Left lung (tissue), 10 donors: ENCODE results near the gene TMEM255B. TPM values are rescaled to one million over a fixed set of nuclear protein-coding genes. Genes with fewer than 3 reads are reported as not detected.

Source experiments
- ATAC-seq: fragments of 200-7000 bp; cut with Tn5 transposase; one replicate; pipeline ENCODE4 v1.9.1; 2020; ENCODE audit warnings: moderate library complexity
- DNase-seq, 4 donors: peaks; one replicate each; pipeline ENCODE4 v3.0.0-alpha.2; 2013 to 2020
- H3K27ac ChIP-seq, 2 donors: fragments of 200-600 bp; sonication (generic) in 1 of 2; one replicate each; pipeline versions ENCODE4 v1.5.0 to v1.8.0; 2020 to 2021
- H3K27me3 ChIP-seq, 2 donors: fragments of 200-600 bp; sonication (generic) in 1 of 2; one replicate each; pipeline versions ENCODE4 v1.5.0 to v1.8.0; 2020 to 2021
- H3K36me3 ChIP-seq, 2 donors: fragments of 200-600 bp; sonication (generic) in 1 of 2; one replicate each; pipeline versions ENCODE4 v1.5.0 to v1.8.0; 2020 to 2021
- H3K4me1 ChIP-seq, 2 donors: fragments of 200-600 bp; one replicate each; pipeline ENCODE4 v1.8.0; 2021
- H3K4me3 ChIP-seq, 2 donors: fragments of 200-600 bp; sonication (generic) in 1 of 2; one replicate each; pipeline versions ENCODE4 v1.5.0 to v1.8.0; 2020 to 2021; ENCODE audit warnings: mild to moderate bottlenecking in 1 of 2
- H3K9me3 ChIP-seq, 2 donors: fragments of 200-600 bp; sonication (generic) in 1 of 2; one replicate each; pipeline versions ENCODE4 v1.5.0 to v1.8.0; 2020 to 2021
- intact Hi-C, 2 donors: fragments of 100-400 bp; cut with DNase I; formaldehyde crosslinking; loops; one replicate each; pipeline versions ENCODE4 v1.11.2 to v1.14.2; 2022
- polyA plus RNA-seq, 6 donors: library from polyadenylated mRNA; unstranded; fragments of 120-200 nt; gene quantifications; one replicate each; pipeline ENCODE4 v1.2.1, GENCODE V29; 2013; ENCODE audit not compliant: insufficient read length in 6 of 6
- total RNA-seq, 2 donors: library from RNA; stranded (reverse); fragmentation: NEBNext Ultra II Directional; extraction: Animal tissue kit (Norgen Biotek cat#: 25700); gene quantifications; one replicate each; pipeline ENCODE4 v1.2.1, GENCODE V29; 2021
- TF ChIP-seq, protein P1 (sequence below), 2 donors: fragments of 200-600 bp; sonication (generic) in 1 of 2; IDR thresholded peaks; one replicate each; pipeline versions ENCODE4 v1.5.0 to v1.8.0; 2021; ENCODE audit warnings: antibody characterized with exemption in 2 of 2
- donor health status: DM: no; HTN: yes; CAD: no.
- donor health status: DM: no; HTN: no; CAD: no.

The TMEM255B gene
- total and polyA plus RNA-seq, 8 donors, result 10.4 to 30.7 (median 15.7) TPM

DNA sequence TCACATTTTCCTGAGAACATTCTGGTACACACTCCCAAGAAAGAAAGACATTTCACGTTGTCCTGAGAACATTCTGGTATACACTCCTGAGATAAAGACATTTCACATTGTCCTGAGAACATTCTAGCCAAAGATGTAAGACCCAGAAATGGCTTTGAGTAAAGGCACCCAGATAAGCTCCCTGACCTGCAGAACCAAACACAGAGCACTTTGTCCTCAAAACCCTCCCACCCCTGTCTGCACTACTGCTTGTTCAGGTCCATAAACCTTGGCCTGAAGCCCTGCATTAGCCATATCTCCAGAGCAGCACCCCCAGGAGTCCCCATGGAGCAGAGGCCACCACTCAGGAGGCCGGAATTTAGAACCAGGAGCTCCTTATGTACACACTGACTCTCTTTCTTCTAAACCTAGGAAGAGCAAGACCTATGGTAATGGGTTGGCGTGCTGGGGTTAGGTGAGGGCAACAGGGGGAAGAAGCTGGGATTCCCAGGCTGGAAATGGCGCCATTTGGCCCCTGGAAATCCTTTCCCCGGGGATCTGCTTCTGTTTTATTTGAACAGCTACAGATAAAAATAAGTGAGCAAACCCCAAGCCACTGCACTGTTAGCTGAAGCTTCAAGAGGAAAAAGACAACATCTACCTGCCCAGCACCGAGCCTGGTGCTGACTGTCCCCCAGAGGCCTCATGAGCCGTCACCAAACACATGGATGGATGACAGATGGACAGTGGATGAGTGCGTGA is 91.1 kb downstream of the TMEM255B start:
- Histone ChIP-seq H3K36me3 (peaks cover 0 to 21% of the 10 kb centered on the region in 2 donors), H3K27me3 (no peaks in the 10 kb centered on the region), H3K4me3 (no peak overlapping the region), H3K4me1 (peaks cover 17 to 26% of the 10 kb centered on the region in 2 donors), H3K27ac (no peak overlapping the region), H3K9me3 (no peaks in the 10 kb centered on the region)
- DNase-seq, result no peak
- intact Hi-C loops, result no loop called here
- no peak for ATAC-seq
- TF ChIP-seq, protein P1, sequence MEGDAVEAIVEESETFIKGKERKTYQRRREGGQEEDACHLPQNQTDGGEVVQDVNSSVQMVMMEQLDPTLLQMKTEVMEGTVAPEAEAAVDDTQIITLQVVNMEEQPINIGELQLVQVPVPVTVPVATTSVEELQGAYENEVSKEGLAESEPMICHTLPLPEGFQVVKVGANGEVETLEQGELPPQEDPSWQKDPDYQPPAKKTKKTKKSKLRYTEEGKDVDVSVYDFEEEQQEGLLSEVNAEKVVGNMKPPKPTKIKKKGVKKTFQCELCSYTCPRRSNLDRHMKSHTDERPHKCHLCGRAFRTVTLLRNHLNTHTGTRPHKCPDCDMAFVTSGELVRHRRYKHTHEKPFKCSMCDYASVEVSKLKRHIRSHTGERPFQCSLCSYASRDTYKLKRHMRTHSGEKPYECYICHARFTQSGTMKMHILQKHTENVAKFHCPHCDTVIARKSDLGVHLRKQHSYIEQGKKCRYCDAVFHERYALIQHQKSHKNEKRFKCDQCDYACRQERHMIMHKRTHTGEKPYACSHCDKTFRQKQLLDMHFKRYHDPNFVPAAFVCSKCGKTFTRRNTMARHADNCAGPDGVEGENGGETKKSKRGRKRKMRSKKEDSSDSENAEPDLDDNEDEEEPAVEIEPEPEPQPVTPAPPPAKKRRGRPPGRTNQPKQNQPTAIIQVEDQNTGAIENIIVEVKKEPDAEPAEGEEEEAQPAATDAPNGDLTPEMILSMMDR (IDR thresholded peaks at IDR 0.05), result no peak

DNA sequence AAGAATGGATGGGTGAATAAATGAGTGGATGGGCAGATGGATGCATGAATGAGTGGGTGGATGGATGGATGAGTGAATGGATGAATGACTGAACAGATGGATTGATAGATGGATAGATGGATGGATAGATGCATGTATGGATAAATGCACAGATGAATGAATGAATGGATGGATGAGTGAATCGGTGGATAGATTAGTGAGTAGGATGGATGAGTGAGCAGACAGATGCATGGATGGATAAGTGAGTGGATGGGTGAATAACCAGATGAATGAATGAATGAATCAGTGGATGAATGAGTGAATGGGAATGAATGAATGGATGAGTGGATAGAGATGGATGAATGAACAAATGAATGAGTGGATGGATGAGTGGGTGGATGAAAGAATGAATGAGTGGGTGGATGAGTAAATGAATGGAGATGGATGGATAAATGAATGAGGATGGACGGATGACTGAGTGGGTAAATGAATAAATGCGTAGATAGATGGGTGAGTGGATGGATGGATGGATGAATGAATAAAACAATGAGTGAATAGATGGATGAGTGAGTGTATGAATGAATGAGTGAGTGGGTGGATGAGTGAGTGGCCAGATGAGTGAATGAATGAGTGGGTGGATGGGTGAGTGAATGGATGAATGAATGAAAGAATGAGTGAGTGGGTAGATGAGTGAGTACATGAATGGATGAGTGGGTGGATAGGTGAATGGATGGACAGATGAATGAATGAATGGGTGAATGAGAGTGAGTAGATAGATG is 91.9 kb downstream of the TMEM255B start:
- no peaks in the 10 kb centered on the region for H3K27me3 ChIP-seq
- TF ChIP-seq, protein P1 (IDR thresholded peaks at IDR 0.05), result no peak
- H3K4me3 ChIP-seq, result no peak overlapping the region
- no peak overlapping the region for H3K27ac ChIP-seq
- ATAC-seq, result no peak
- H3K36me3 ChIP-seq, result peaks cover 0 to 14% of the 10 kb centered on the region in 2 donors
- H3K4me1 ChIP-seq, result peaks cover 17 to 27% of the 10 kb centered on the region in 2 donors
- no peak for DNase-seq
- intact Hi-C loops, result no loop called here
- no peaks in the 10 kb centered on the region for H3K9me3 ChIP-seq

DNA sequence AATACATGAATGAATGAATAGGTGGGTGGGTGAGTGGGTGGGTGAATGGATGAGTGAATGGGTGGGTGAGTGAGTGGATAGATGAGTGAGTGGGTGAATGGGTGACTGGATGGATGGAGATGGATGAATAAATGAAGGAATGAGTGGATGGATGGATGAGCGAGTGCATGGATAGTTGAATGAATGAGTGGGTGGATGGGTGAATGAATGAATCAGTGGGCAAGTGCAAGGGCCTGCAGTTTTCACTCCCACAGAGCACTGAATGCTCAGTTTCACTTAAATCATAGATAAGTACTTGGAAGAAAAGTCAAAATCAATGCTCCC is 92.4 kb downstream of the TMEM255B start:
- DNase-seq (no peak), ATAC-seq (no peak)
- peaks cover 0 to 9% of the 10 kb centered on the region in 2 donors for H3K36me3 ChIP-seq
- H3K4me1 ChIP-seq, result peaks cover 21 to 33% of the 10 kb centered on the region in 2 donors
- H3K27me3 ChIP-seq, result no peaks in the 10 kb centered on the region
- no peak overlapping the region for H3K4me3 ChIP-seq
- H3K9me3 ChIP-seq, result no peaks in the 10 kb centered on the region
- no peak overlapping the region for H3K27ac ChIP-seq
- TF ChIP-seq, protein P1 (IDR thresholded peaks at IDR 0.05), result no peak
- intact Hi-C loops, result no loop called here

DNA sequence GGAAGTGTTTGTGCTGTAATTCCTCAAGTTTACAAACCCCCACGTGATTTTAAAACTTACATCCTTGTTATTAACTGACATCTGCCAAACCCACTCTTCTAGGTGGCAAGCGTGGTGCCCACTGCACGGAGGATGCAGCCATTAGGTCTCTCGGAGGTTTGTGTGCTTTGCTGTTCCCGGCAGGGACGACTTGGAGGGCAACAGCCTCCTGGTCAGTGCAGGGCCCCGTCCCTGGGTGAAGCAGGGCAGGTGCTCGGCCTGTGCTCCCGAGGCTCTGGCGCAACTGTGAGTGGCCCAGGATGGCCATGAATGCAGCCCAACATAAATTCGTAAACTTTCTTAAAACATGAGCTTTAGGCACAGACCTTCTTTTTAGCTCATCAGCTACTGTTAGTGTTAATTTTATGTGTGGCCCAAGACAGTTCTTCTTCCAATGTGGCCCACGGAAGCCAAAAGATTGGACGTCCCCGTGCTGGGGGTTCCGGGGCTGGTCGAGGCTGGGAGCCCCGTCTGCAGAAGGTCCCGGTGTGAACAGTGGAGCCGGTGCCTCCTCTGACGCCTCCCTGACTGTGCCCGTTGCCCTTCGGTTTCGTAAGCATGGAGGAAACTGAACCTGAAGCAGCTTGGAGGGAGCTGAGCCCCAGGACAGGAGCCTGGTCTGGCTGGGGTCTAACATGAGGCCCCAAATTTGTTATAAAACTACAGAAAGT is 93.0 kb downstream of the TMEM255B start:
- Histone ChIP-seq H3K9me3 (no peaks in the 10 kb centered on the region), H3K27ac (no peak overlapping the region), H3K36me3 (peaks cover 0 to 3% of the 10 kb centered on the region in 2 donors), H3K27me3 (no peaks in the 10 kb centered on the region), H3K4me1 (peaks cover 26 to 38% of the 10 kb centered on the region in 2 donors), H3K4me3 (no peak overlapping the region)
- no peak for DNase-seq
- TF ChIP-seq, protein P1 (IDR thresholded peaks at IDR 0.05), result no peak
- intact Hi-C loops, result no loop called here
- ATAC-seq, result no peak
